HG03378 (cell line): Measurements from ENCODE around the gene MPIG6B.
"Not testable (repeated sequence)": the region's sequence is repeated elsewhere in the genome, so short reads cannot be mapped to it uniquely, and the experiment has no call there.

Experiments
- ATAC-seq: cut with Tn5 transposase; IDR thresholded peaks from one replicate; pipeline ENCODE4 v1.9.1; 2021; ENCODE audit warnings: mild to moderate bottlenecking, moderate library complexity; ENCODE audit not compliant: unreplicated experiment

The MPIG6B gene

DNA sequence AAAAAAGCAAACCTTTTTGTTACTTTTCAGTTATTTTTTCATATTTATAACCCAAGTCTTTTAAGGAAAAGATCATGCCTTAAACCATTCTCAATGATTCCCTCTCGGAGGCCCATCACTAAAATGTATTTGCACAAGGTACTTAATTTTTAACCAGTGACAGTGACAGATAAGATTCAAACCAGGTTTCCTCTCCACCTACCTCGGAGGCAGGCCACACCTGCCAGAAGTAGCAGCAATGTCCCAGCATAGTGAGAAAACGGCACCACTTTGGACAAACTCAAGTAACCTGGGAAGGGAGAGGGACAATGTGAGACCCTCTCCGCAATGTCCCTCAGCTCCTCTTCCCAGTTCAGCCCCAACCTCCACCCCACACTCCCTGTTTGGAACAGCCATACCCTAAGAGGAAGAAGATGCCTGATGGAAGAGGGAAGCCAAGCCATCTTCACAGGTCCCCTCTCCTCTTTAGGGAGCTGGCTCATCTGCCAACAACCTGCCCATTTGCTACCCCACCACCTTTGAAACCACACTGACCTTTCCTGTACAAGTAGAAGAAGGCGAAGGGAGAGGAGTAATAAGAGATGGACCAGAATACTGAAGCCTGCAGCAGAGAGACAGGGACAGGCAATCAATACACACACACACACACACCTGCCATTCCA is 22.3 kb upstream of the MPIG6B start:
- ATAC-seq, result no peak

DNA sequence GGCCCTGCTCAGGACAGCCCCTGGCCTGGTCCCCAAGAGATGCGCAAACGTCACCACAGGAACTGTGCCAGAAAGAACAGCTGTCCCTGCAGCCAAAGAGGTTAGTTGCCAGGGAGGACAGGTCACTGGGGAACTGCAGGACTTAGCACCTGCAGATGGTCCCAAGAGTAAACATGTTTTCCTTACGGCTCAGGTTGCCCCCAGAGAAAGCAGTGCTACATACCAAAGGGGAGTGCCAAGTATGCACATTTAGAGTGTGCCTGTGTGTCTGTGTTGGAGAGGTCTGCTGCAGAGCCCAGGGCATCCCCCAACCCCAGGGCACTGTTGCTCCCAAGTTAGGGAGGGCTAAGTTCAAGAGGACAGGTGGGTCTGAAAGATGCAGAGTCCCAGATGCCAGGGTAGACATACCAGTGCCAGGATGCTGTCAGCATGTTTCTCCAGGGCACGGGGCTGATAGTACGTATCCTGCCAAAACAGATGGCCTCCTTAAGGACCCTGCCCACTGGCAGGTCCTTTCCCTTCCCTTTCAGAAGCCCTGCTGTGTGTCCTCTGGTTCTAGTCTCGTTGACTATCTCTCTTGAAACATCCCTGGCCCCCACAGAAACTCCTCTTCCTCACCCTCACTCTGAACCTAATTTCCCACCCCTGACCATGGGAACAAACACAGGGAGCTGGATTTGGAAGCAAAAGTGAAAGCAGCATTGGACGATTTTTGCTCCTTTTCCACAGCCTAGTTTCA is 21.3 kb upstream of the MPIG6B start:
- no peak for ATAC-seq

DNA sequence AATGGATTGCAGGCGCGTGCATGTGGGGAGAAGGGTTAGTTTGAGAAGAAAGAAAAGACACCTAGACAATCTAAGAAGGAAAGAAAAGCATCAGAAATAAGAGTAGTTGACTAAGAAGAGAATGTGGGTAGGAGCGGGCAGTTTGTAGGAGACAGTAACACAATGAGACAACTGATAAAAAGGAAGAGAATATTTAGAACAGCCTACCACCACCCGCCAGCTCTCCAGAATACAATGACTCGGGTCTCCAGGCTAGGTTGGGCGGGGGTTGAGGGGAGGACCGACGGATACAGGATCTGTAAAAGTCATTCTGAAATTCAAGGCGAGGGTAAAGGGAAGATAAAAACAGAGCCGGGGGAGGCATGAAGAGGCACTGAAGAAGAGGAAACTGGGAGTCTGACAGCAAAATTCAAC is 20.8 kb upstream of the MPIG6B start:
- ATAC-seq, result no peak

DNA sequence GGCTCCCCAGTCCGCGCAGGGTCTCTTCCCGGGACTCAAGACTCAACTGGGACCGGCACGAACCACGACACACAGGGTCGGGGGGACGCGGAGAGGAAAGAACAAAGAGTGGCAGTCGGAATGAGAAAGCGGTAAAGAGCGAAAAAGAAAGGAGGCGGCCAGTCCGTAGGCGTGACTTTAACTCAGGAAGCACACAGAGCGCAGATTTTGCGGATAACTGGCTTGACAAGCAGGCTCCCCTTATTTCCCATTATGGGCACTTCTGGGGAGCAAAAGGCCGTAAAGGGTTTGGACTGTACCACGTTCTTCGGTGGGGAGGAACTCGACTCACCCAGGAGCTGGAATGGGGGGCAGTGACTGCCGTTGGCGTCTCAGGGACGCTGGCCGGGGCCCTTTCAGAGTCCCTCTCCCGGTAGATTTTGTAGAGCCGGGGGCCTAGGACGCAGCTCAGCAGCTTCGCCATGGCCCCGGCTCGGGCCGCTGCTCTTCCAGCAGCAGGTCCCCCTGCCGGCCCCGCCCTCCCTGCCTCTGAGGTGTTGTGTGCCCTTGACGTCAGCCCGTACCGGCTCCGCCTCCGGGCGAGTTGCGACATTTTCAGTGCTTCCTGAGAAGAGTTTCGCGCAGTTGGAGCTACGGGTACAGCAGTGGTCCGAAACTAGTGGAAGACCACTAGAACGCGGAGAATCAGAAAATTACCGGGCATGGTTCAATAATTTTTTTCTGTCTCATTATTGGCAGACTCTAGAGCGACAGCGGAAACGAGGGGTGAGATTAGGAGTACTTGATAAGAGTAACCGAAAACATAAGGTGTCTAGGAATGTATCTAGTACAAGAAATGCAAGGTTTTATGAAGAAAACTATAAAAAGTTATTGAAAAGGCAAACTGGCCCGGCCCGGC is 20.1 kb upstream of the MPIG6B start, which contains the start of gene ABHD16A:
Gene ABHD16A (minus strand): TSS at position 506 of the 898 bp plus-strand sequence. CDS start 43 bp downstream, at position 463.
- ATAC-seq, result peak; percentile 80

DNA sequence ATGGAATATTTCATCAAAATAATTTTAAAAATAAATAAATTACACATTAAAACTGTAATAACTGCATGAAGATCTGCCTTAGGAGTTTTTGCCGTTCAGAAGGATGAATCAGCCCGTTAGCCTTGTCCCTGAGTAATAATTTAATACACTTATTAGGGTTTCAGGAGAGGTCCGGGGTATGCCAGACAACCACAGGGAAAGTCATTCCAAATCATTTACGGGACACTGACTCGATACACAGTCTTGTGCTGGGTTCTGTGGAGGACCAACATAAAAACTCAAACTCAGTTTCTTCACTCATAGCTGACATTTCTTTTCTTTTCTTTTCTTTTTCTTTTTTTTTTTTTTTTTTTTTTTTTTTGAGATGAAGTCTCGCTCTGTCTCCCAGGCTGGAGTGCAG is 17.2 kb upstream of the MPIG6B start:
- no peak for ATAC-seq

DNA sequence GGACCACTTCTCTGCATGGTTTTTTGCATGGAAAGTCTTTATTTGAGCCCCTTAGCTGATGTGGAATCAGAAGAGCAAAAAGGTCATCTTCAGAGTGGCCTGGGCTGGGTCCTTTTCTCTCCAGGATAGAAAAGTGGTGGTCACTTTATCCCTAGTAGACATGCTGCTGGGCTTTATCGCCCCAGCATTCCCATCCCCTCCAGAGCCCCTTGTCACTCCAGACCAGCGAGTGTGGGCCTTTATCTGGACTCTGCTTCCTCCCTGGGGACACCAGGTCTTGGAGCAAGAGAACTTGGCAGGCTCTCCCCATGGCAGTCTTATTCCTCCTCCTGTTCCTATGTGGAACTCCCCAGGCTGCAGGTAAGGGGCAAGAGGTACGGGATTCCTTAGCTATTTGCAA is 16.6 kb upstream of the MPIG6B start, which contains the start of gene LY6G6F:
Gene LY6G6F (plus strand): TSS at position 268 of the 400 bp plus-strand sequence. CDS start 41 bp downstream, at position 309.
- no peak for ATAC-seq

DNA sequence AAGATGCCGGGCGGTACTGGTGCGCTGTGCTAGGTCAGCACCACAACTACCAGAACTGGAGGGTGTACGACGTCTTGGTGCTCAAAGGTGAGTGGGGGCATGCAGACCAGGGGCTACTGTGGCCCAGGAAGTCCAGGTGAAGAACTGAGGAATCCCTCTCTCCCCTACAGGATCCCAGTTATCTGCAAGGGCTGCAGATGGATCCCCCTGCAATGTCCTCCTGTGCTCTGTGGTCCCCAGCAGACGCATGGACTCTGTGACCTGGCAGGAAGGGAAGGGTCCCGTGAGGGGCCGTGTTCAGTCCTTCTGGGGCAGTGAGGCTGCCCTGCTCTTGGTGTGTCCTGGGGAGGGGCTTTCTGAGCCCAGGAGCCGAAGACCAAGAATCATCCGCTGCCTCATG is 15.5 kb upstream of the MPIG6B start:
- ATAC-seq, result no peak

DNA sequence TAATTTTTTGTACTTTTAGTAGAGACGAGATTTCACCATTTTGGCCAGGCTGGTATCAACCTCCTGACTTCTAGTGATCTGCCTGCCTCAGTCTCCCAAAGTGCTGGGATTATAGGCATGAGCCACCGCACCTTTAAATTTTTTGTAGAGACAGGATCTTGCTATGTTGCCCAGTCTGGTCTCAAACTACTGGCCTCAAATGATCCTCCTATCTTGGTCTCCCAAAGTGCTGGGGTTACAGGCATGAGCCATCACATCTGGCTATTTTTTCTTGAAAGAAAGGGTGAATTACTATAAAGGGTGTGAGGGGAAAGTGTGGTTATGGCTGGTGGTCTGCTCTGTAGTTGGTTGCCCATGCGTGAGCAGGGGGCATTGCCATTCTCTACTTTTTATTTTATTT is 14.9 kb upstream of the MPIG6B start:
- no peak for ATAC-seq

DNA sequence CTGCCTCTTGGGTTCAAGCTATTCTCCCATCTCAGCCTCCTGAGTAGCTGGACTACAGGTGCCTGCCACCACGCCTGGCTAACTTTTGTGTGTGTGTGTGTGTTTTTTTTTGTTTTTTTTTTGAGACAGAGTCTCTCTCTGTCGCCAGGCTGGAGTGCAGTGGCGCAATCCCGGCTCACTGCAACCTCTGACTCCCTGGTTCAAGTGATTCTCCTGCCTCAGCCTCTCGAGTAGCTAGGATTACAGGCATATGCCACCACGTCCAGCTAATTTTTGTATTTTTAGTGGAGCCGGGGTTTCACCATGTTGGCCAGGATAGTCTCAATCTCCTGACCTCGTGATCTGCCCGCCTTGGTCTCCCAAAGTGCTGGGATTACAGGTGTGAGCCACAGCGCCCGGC is 14.0 kb upstream of the MPIG6B start:
- not testable (repeated sequence) for ATAC-seq

DNA sequence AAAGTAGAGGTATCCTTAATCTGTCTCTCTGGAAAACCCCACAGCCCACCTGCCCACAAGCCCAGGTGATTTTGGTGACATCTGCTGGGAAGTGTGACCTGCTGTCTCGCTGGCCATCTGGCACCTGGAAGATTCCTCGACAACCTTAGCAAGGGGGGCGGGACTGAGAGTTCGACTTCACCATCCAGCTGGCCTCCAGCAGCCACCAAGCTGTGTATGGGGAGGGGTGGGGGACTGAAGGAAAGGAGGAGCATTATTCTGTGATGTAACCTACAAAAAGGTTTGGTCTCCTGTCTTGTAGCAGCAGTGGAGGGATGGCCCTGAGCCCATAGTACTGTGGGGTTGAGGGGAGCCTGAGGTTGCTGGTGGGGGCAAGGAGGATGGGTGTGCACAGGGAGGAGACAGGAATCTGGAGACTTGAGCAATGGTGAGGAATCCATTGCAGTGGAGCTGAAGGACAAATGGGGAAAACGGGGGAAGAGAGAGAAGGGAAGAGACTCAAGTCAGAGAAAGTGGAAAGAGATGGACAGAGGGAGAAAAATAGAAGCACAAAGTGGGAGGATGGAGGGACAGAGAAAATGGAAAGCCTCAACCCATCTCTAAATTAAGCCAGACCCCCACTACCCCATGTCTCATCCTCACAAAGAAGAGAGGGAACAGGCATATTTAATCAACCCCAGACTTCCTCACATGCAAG is 12.5 kb upstream of the MPIG6B start:
- ATAC-seq, result no peak

DNA sequence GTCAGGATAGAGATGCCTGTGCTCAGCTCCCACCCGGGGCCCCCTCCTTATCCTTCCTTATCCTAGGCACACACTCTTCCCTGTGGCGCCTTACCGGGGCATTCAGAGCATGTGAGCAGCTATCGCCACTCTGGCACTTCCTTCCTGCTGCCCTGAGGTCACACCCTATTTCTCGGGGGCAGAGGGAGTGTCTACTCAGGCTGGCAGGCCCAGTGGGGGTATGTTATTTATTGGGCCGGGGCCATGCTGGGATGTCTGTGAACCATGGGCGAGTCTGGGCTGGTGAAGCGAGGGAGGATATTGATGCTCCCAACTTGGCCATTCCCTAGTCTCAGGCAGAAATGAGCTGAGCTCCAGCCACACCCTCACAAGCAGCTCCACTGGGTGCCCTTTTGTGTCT is 11.9 kb upstream of the MPIG6B start:
- no peak for ATAC-seq

DNA sequence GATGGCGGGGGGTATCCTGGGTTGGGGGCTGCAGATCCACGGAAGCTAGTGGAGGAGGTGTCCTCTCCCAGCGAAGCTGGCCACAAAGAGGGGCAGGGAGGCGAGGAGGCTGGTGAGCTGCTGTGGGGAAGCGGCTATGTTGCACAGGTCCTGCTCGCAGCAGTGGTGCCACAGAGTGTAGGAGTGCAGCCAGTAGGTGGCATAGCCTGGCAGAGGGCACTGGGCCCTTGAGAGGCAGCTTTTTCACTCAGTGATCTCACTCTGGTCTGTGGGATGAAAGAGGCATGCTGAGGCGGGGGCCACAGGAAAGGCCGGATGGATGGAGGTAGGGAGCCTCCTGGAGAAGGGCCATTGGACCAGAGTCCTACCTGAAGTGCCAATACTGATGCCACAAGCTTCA is 10.9 kb upstream of the MPIG6B start:
- ATAC-seq, result no peak

DNA sequence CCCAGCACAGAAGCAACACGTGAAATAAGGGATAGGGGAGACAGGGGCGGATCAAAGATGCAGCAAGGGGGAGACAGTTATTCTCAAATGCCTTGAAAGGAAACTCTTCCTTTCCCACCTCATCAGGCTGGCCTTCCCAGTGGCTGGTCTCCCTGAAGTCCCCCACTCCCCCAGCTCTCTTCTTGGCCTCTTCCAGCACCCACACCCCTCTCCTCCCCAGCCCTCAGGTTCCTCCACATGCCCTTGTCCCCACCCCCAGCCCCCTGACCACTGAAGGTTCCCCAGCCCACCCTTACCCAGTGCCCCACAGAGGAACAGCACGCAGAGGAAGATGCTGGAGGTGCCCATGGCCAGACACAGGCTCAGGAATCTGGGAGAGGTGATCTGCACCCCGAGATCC is 9.7 kb upstream of the MPIG6B start:
- ATAC-seq, result no peak

DNA sequence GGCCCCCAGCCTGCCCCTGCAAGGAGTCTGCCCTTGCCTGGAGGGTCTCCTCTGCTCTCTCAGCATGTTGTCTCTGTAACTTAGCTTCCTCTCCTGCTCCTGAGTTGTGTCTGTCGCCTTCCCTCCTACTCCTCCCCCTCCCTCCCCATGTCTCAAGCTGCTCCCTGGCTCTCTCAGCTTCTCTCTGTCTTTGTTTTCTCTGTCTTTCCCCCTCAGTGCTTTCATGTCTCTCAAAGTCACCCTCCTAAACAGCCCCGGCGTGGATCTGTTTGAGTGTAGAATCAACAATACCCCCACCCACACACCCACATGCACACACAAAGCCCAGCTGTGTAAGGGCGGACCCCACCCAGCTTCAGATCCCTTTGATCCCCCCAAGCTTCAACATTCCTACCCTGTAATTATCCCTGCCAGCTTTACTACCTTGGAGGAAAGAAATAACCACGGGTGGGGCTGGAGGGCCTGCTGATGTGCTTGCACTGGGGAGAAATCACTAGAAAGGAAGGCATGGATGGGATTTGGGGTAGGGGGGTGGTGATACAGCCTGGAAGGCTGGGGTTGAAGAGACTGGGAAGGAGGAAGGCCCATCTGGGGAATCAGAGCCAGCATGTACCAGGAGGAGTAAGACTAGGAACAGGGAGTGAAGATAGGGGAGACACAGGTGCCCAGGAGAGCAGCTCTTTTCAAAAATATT is 9.0 kb upstream of the MPIG6B start:
- no peak for ATAC-seq

DNA sequence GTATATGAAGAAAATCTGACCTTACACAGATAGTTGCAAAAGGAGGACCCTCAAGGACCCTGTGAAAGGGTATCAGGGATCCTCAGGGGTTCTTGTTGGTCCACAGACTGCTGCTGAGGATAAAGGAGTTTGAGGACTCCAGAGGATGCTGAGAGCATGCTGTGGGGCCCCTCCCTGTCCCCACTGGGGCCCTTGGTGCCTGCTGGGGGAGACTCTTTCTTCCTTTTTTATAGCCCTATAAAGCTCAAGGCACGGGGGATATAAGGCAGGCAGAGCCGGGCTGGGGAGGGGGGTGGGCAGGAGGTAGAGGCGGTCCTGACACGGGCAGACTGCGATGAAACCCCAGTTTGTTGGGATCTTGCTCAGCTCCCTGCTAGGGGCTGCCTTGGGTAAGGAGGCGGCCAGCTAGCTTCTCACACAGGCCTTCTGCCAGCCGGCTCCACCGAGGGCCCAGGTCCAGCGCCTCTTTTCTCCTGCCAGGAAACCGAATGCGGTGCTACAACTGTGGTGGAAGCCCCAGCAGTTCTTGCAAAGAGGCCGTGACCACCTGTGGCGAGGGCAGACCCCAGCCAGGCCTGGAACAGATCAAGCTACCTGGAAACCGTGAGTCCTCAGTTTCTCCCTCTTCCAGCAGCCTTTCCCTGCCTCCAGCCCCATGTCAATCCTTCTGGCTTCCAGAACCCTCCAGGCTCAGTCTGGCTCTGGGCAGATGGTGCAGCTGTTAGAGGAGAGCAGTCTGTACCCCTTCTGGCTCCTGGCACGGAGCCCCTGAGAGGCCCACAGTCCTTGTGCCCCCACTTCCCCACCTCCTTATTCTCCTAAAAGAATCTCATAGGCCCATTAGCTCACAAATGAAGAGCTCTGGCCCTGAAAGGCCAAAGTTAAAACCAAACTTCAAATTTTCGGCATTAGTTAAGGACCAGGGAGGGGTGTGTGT is 7.9 kb upstream of the MPIG6B start, which contains the start of gene LY6G6D:
Gene LY6G6D (plus strand): TSS at position 327 of the 937 bp plus-strand sequence. CDS start 8 bp downstream, at position 335.
- no peak for ATAC-seq

DNA sequence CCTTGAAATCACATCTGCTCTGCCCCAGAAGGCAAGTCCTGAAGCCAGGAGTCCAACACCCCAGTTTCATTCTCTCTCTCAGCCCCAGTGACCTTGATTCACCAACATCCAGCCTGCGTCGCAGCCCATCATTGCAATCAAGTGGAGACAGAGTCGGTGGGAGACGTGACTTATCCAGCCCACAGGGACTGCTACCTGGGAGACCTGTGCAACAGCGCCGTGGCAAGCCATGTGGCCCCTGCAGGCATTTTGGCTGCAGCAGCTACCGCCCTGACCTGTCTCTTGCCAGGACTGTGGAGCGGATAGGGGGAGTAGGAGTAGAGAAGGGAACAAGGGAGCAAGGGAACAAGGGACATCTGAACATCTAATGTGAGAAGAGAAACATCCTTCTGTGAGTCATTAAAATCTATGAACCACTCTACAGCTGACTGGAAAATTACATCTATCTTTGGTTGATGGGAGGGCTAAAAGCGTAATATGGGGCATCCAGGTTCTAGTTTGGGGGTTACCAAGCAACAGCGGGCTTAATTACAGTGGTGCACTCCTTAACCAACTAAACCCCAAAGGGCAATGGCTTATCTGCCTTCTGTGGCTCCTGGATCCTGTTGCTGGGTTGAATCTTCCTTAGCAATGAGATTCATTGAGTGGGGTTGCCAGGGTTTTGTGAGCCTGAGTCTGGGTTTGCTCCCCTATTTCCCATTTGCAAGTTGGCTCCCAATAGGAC is 5.5 kb upstream of the MPIG6B start:
- ATAC-seq, result no peak

DNA sequence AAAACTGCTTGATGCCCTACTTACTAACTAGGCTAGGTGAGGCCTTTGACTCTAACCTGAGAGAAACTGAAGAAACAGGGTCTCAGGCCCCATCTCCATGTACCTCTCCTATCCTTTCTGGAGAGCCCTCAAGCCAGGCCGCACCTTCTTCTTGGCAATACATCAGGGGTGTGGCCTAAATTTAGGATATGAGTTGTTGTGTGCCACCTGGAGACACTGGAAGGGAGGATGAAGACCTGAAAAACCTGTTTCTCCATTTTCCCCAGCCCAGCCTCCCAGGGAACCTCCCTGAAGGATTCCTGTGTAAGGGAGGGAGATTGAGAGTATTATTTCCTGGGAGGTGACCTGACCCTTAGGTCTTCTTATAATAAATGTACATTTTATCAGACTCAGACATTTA is 4.9 kb upstream of the MPIG6B start:
- no peak for ATAC-seq

DNA sequence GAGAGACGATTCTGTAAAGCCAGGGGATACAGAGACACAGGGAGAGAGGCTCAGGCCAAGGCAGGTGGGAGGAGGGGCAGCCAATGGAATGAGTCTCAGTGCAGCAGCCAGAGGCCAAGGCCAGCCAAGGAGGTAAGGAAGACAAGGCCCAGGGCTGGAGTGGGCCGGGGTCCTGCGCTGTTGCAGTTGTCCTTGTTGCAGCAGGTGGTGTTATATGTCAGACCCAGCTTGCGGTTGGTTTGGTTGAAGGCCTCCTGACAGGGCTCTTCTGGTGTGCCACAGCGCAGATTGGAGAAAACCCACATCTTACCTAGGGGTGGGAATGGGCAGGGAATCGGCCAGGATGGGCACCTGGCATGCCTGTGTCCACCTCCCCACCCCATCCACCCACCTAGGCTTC is 4.2 kb upstream of the MPIG6B start:
- no peak for ATAC-seq
